Tibial nerve (tissue), 4 donors: ENCODE measurements around the gene IBSP. TPM values are rescaled to one million over a fixed set of nuclear protein-coding genes. Genes with fewer than 3 reads are reported as not detected.

Source experiments
- DNase-seq, 2 donors: peaks; one replicate each; pipeline ENCODE4 v3.0.0-alpha.2; 2019; ENCODE audit warnings: low spot score in 2 of 2
- H3K27ac ChIP-seq, 4 donors: fragments of 200-600 bp; sonication (generic) in 3 of 4; one replicate each; pipeline ENCODE4 v1.5.1; 2017 to 2019; ENCODE audit warnings: mild to moderate bottlenecking in 1 of 4
- H3K27me3 ChIP-seq, 2 donors: fragments of 200-600 bp; sonication (generic) in 1 of 2; one replicate each; pipeline versions ENCODE4 v1.5.1 to v1.6.0; 2017 to 2019
- H3K36me3 ChIP-seq, 3 donors: fragments of 200-600 bp; sonication (generic); one replicate each; pipeline ENCODE4 v1.5.1; 2018 to 2019
- H3K4me1 ChIP-seq, 4 donors: fragments of 200-600 bp; sonication (generic) in 3 of 4; one replicate each; pipeline ENCODE4 v1.5.1; 2017 to 2019
- H3K4me3 ChIP-seq, 4 donors: fragments of 200-600 bp; sonication (generic) in 3 of 4; one replicate each; pipeline ENCODE4 v1.5.1; 2017 to 2019; ENCODE audit warnings: mild to moderate bottlenecking in 1 of 4, moderate library complexity in 1 of 4
- H3K9me3 ChIP-seq, 4 donors: fragments of 200-600 bp; sonication (generic) in 3 of 4; one replicate each; pipeline ENCODE4 v1.5.1; 2017 to 2019
- CTCF ChIP-seq, 5 experiments: fragments of 200-600 bp in 3 of 5; fragments of 450-650 bp in 2 of 5; sonication (generic) in 3 of 5; IDR thresholded peaks; one replicate each; pipeline ENCODE4 v1.5.1; 2016 to 2019; ENCODE audit warnings: antibody characterized with exemption in 5 of 5, mild to moderate bottlenecking in 3 of 5, moderate library complexity in 2 of 5
- EP300 ChIP-seq, 2 donors: sonication (generic); formaldehyde crosslinking; IDR thresholded peaks; one replicate each; pipeline ENCODE4 v1.6.1; 2017; ENCODE audit warnings: antibody characterized with exemption in 2 of 2, mild to moderate bottlenecking in 1 of 2
- POLR2A ChIP-seq, 2 donors: fragments of 450-650 bp; IDR thresholded peaks; one replicate each; pipeline ENCODE4 v1.6.1; 2017; ENCODE audit warnings: antibody characterized with exemption in 2 of 2, mild to moderate bottlenecking in 2 of 2, moderate library complexity in 2 of 2
- WGBS, 2 donors: methylation state at CpG; one replicate each; pipeline ENCODE4 v1.1.5; 2018; 5-methylcytosine and 5-hydroxymethylcytosine counted together
- total RNA-seq, 4 donors: library from RNA; depleted of rRNA; stranded (reverse); fragments of >200 nt; gene quantifications; one replicate each; pipeline ENCODE4 v1.1.0, GENCODE V29; 2016

The IBSP gene
- total RNA-seq, 4 donors from 2014 or later: not detected

GRCh38 chr4:87823200-87823599 is 23.8 kb downstream of the IBSP start:
- Histone ChIP-seq H3K27ac (no peak overlapping the region), H3K9me3 (no peaks in the 10 kb centered on the region), H3K27me3 (no peaks in the 10 kb centered on the region), H3K4me1 (no peaks in the 10 kb centered on the region), H3K4me3 (no peak overlapping the region), H3K36me3 (no peaks in the 10 kb centered on the region)
- TF ChIP-seq CTCF (IDR thresholded peaks at IDR 0.05) (no peak), EP300 (IDR thresholded peaks at IDR 0.05) (no peak), POLR2A (IDR thresholded peaks at IDR 0.05) (no peak)
- no peak for DNase-seq
- WGBS, 2 donors: 87 to 89% methylated on average over 4 of the region's 4 CpGs

- DNase-seq: no peak
- TF ChIP-seq POLR2A (IDR thresholded peaks at IDR 0.05): no peak
- no peak for TF ChIP-seq EP300 (IDR thresholded peaks at IDR 0.05)
- no peak for TF ChIP-seq CTCF (IDR thresholded peaks at IDR 0.05)
- H3K9me3 ChIP-seq: no peaks in the 10 kb centered on the region
- H3K4me3 ChIP-seq: no peak overlapping the region
- no peaks in the 10 kb centered on the region for H3K36me3 ChIP-seq
- H3K27me3 ChIP-seq: no peaks in the 10 kb centered on the region
- no peak overlapping the region for H3K27ac ChIP-seq
- 78 to 79% methylated on average over 1 of the region's 1 CpG for WGBS, 2 donors
- H3K4me1 ChIP-seq: no peaks in the 10 kb centered on the region
These were observed 24.4 kb downstream of the IBSP start for GRCh38 chr4:87823724-87824123.

GRCh38 chr4:87824352-87824751 is 25.0 kb downstream of the IBSP start:
- no peak for TF ChIP-seq EP300 (IDR thresholded peaks at IDR 0.05)
- TF ChIP-seq POLR2A (IDR thresholded peaks at IDR 0.05): no peak
- TF ChIP-seq CTCF (IDR thresholded peaks at IDR 0.05): no peak

GRCh38 chr4:87832669-87833068 is 33.3 kb downstream of the IBSP start, which contains the start of gene MEPE:
Gene MEPE (plus strand): TSS chr4:87832969. CDS start chr4:87834715, 1,746 bp downstream.
- DNase-seq: no peak
- WGBS, 2 donors: 94% methylated on average over 2 of the region's 2 CpGs
- Histone ChIP-seq H3K4me3 (no peak within 1 kb of the TSS), H3K4me1 (no peaks in the 10 kb centered on the region), H3K27ac (no peak within 1 kb of the TSS), H3K27me3 (no peaks in the 10 kb centered on the region), H3K9me3 (no peaks in the 10 kb centered on the region), H3K36me3 (no peaks in the 10 kb centered on the region)
- TF ChIP-seq POLR2A (IDR thresholded peaks at IDR 0.05): no peak
- TF ChIP-seq CTCF (IDR thresholded peaks at IDR 0.05): no peak
- no peak for TF ChIP-seq EP300 (IDR thresholded peaks at IDR 0.05)

More at GRCh38 chr4:87824352-87824751, 25.0 kb downstream of the IBSP start:
- 42 to 88% methylated on average over 1 of the region's 1 CpG for WGBS, 2 donors
- Histone ChIP-seq H3K4me3 (no peak overlapping the region), H3K36me3 (no peaks in the 10 kb centered on the region), H3K4me1 (no peaks in the 10 kb centered on the region), H3K27me3 (no peaks in the 10 kb centered on the region), H3K27ac (no peak overlapping the region), H3K9me3 (no peaks in the 10 kb centered on the region)
- DNase-seq: no peak

GRCh38 chr4:87834401-87834800 is 35.0 kb downstream of the IBSP start:
- no peak overlapping the region for H3K4me3 ChIP-seq
- no peaks in the 10 kb centered on the region for H3K36me3 ChIP-seq
- no peak overlapping the region for H3K27ac ChIP-seq
- DNase-seq: no peak
- no peaks in the 10 kb centered on the region for H3K27me3 ChIP-seq
- H3K4me1 ChIP-seq: peaks cover 0 to 16% (median 5%) of the 10 kb centered on the region in 4 donors
- H3K9me3 ChIP-seq: no peaks in the 10 kb centered on the region
- WGBS, 2 donors: 81 to 93% methylated on average over 2 of the region's 2 CpGs
- TF ChIP-seq EP300 (IDR thresholded peaks at IDR 0.05): no peak
- TF ChIP-seq CTCF (IDR thresholded peaks at IDR 0.05): no peak
- no peak for TF ChIP-seq POLR2A (IDR thresholded peaks at IDR 0.05)
